Vagina (tissue), 2 donors: Measurements from ENCODE around the gene AMY2B. TPM values are rescaled to one million over a fixed set of nuclear protein-coding genes. Genes with fewer than 3 reads are reported as not detected.

Experiments
- DNase-seq, 2 donors: peaks; one replicate each; pipeline ENCODE4 v3.0.0-alpha.2; 2017; ENCODE audit errors: extremely low spot score in 2 of 2
- H3K27ac ChIP-seq: fragments of 200-600 bp; sonication (generic); one replicate; pipeline ENCODE4 v1.5.1; 2019
- H3K27me3 ChIP-seq: fragments of 200-600 bp; sonication (generic); one replicate; pipeline ENCODE4 v1.5.1; 2019
- H3K36me3 ChIP-seq, 2 donors: fragments of 200-600 bp; sonication (generic); one replicate each; pipeline ENCODE4 v1.5.1; 2017 to 2019
- H3K4me1 ChIP-seq: fragments of 200-600 bp; sonication (generic); one replicate; pipeline ENCODE4 v1.5.1; 2019
- H3K4me3 ChIP-seq, 2 donors: fragments of 200-600 bp; sonication (generic); 1 replicate in 1 of 2; 2 replicates in 1 of 2; pipeline ENCODE4 v1.5.1; 2016 to 2019
- H3K9me3 ChIP-seq: fragments of 200-600 bp; sonication (generic); one replicate; pipeline ENCODE4 v1.5.1; 2019
- POLR2A ChIP-seq, 2 donors: fragments of 450-650 bp; IDR thresholded peaks; one replicate each; pipeline ENCODE4 v1.6.1; 2017; ENCODE audit warnings: antibody characterized with exemption in 2 of 2, mild to moderate bottlenecking in 2 of 2, moderate library complexity in 2 of 2
- POLR2AphosphoS5 ChIP-seq, 2 donors: sonication (generic); formaldehyde crosslinking; IDR thresholded peaks; one replicate each; pipeline ENCODE4 v1.9.0; 2017; ENCODE audit warnings: antibody characterized with exemption in 2 of 2, mild to moderate bottlenecking in 2 of 2, low read depth in 1 of 2; ENCODE audit not compliant: insufficient read depth in 1 of 2
- intact Hi-C: fragments of 100-400 bp; cut with DNase I; formaldehyde crosslinking; loops from one replicate; pipeline ENCODE4 v1.15.1; 2023
- total RNA-seq: library from RNA; depleted of rRNA; stranded (reverse); fragments of >200 nt; gene quantifications from one replicate; pipeline ENCODE4 v1.2.3, GENCODE V29; 2016
- TF ChIP-seq, protein P1 (sequence below), 3 experiments: fragments of 450-650 bp in 2 of 3; fragments of 200-600 bp in 1 of 3; sonication (generic) in 1 of 3; IDR thresholded peaks; one replicate each; pipeline ENCODE4 v1.5.1; 2017 to 2019; ENCODE audit warnings: antibody characterized with exemption in 3 of 3, mild to moderate bottlenecking in 2 of 3, moderate library complexity in 2 of 3

Gene AMY2B
- total RNA-seq, 1 donor from 2014 or later: 25.0 TPM

GRCh38 chr1:103529746-103530145 is 41.6 kb upstream of the AMY2B start:
- Histone ChIP-seq H3K4me3 (no peak overlapping the region), H3K27ac (no peak overlapping the region), H3K4me1 (peaks cover 53% of the 10 kb centered on the region), H3K9me3 (no peaks in the 10 kb centered on the region), H3K27me3 (no peaks in the 10 kb centered on the region), H3K36me3 (no peaks in the 10 kb centered on the region)
- TF ChIP-seq POLR2A (IDR thresholded peaks at IDR 0.05) (no peak), POLR2AphosphoS5 (IDR thresholded peaks at IDR 0.05; ENCODE audit: insufficient read depth in 1 of 2, low read depth in 1 of 2) (no peak)
- TF ChIP-seq, protein P1, sequence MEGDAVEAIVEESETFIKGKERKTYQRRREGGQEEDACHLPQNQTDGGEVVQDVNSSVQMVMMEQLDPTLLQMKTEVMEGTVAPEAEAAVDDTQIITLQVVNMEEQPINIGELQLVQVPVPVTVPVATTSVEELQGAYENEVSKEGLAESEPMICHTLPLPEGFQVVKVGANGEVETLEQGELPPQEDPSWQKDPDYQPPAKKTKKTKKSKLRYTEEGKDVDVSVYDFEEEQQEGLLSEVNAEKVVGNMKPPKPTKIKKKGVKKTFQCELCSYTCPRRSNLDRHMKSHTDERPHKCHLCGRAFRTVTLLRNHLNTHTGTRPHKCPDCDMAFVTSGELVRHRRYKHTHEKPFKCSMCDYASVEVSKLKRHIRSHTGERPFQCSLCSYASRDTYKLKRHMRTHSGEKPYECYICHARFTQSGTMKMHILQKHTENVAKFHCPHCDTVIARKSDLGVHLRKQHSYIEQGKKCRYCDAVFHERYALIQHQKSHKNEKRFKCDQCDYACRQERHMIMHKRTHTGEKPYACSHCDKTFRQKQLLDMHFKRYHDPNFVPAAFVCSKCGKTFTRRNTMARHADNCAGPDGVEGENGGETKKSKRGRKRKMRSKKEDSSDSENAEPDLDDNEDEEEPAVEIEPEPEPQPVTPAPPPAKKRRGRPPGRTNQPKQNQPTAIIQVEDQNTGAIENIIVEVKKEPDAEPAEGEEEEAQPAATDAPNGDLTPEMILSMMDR (IDR thresholded peaks at IDR 0.05): no peak
- intact Hi-C loops: no loop called here
- DNase-seq: no peak

GRCh38 chr1:103538226-103538625 is 33.2 kb upstream of the AMY2B start:
- H3K27me3 ChIP-seq: no peaks in the 10 kb centered on the region
- no peak overlapping the region for H3K4me3 ChIP-seq
- H3K4me1 ChIP-seq: no peaks in the 10 kb centered on the region
- no peaks in the 10 kb centered on the region for H3K9me3 ChIP-seq
- no peak overlapping the region for H3K27ac ChIP-seq
- intact Hi-C loops: no loop called here
- H3K36me3 ChIP-seq: peaks cover 0 to 78% of the 10 kb centered on the region in 2 donors
- no peak for DNase-seq
- TF ChIP-seq POLR2AphosphoS5 (IDR thresholded peaks at IDR 0.05; ENCODE audit: insufficient read depth in 1 of 2, low read depth in 1 of 2) (no peak), POLR2A (IDR thresholded peaks at IDR 0.05) (no peak)
- TF ChIP-seq, protein P1 (IDR thresholded peaks at IDR 0.05): no peak

GRCh38 chr1:103541431-103541830 is 30.0 kb upstream of the AMY2B start:
- no peak for DNase-seq
- no peak overlapping the region for H3K27ac ChIP-seq
- intact Hi-C loops: no loop called here
- H3K4me3 ChIP-seq: no peak overlapping the region
- H3K36me3 ChIP-seq: peaks cover 0 to 84% of the 10 kb centered on the region in 2 donors
- no peaks in the 10 kb centered on the region for H3K27me3 ChIP-seq
- no peak for TF ChIP-seq POLR2A (IDR thresholded peaks at IDR 0.05)
- TF ChIP-seq POLR2AphosphoS5 (IDR thresholded peaks at IDR 0.05; ENCODE audit: insufficient read depth in 1 of 2, low read depth in 1 of 2): no peak
- TF ChIP-seq, protein P1 (IDR thresholded peaks at IDR 0.05): no peak
- H3K9me3 ChIP-seq: no peaks in the 10 kb centered on the region
- H3K4me1 ChIP-seq: no peaks in the 10 kb centered on the region

DNA sequence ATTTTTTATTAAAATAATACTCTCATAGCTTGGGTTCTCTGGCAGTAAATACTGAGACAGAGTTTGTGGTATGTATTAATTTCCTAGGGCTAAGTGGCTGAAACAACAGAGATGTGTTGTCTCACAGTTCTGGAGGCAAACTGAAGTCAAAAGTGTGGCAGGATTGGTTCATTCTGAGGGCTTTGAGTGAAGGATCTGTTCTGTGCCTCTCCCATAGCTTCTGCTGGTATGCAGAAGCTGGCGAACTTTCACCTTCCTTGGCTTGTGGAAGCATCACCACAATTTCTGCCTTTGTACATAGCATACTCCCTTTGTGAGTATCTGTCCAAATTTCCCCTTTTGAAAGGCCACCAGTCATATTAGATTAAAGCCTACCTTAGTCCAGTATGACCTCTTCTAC is 24.9 kb upstream of the AMY2B start:
- no peak overlapping the region for H3K4me3 ChIP-seq

GRCh38 chr1:103547840-103548239 is 23.5 kb upstream of the AMY2B start:
- Histone ChIP-seq H3K4me1 (no peaks in the 10 kb centered on the region), H3K4me3 (no peak overlapping the region), H3K9me3 (no peaks in the 10 kb centered on the region), H3K36me3 (peaks cover 0 to 81% of the 10 kb centered on the region in 2 donors), H3K27me3 (no peaks in the 10 kb centered on the region), H3K27ac (no peak overlapping the region)
- DNase-seq: no peak
- TF ChIP-seq POLR2AphosphoS5 (IDR thresholded peaks at IDR 0.05; ENCODE audit: insufficient read depth in 1 of 2, low read depth in 1 of 2) (no peak), POLR2A (IDR thresholded peaks at IDR 0.05) (no peak)
- TF ChIP-seq, protein P1 (IDR thresholded peaks at IDR 0.05): no peak
- intact Hi-C loops: no loop called here

More for the DNA sequence above, 24.9 kb upstream of the AMY2B start:
- no peaks in the 10 kb centered on the region for H3K9me3 ChIP-seq
- no peaks in the 10 kb centered on the region for H3K4me1 ChIP-seq
- no peak overlapping the region for H3K27ac ChIP-seq
- TF ChIP-seq, protein P1 (IDR thresholded peaks at IDR 0.05): no peak
- TF ChIP-seq POLR2A (IDR thresholded peaks at IDR 0.05) (no peak), POLR2AphosphoS5 (IDR thresholded peaks at IDR 0.05; ENCODE audit: insufficient read depth in 1 of 2, low read depth in 1 of 2) (no peak)
- peaks cover 0 to 84% of the 10 kb centered on the region in 2 donors for H3K36me3 ChIP-seq
- no peak for DNase-seq
- no peaks in the 10 kb centered on the region for H3K27me3 ChIP-seq
- intact Hi-C loops: no loop called here
